ENCODE data around the gene ATG13.

DNA sequence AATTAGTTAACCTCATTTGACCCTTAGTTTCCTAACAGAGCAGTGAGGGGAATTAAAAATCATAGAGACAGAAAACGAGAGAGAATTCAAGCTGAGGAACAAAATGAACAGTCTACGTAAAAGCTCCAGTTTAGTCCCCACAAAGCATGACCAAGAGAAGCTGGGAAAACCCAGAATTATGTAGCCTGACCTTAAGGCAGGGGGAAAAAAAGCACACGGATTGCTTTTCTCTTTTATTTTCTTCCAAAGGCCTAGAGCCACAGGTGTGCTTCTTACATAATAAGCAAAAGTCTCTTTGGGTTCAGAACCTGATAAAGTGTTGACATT lies 23.0 kb upstream of the ATG13 start:
- TF ChIP-seq, protein P1, sequence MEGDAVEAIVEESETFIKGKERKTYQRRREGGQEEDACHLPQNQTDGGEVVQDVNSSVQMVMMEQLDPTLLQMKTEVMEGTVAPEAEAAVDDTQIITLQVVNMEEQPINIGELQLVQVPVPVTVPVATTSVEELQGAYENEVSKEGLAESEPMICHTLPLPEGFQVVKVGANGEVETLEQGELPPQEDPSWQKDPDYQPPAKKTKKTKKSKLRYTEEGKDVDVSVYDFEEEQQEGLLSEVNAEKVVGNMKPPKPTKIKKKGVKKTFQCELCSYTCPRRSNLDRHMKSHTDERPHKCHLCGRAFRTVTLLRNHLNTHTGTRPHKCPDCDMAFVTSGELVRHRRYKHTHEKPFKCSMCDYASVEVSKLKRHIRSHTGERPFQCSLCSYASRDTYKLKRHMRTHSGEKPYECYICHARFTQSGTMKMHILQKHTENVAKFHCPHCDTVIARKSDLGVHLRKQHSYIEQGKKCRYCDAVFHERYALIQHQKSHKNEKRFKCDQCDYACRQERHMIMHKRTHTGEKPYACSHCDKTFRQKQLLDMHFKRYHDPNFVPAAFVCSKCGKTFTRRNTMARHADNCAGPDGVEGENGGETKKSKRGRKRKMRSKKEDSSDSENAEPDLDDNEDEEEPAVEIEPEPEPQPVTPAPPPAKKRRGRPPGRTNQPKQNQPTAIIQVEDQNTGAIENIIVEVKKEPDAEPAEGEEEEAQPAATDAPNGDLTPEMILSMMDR (conservative IDR thresholded peaks at IDR 0.05; ENCODE audit: low read length), result no peak
- no peak for TF ChIP-seq EZH2phosphoT487 (IDR thresholded peaks at IDR 0.05; ENCODE audit: borderline replicate concordance, low read depth, low read length)
